Prostate gland (tissue), 2 donors: Measurements from ENCODE around the gene AGBL3.

Source experiments
- CTCF ChIP-seq, 4 experiments: fragments of 200-600 bp in 2 of 4; fragments of 450-650 bp in 2 of 4; sonication (generic) in 2 of 4; IDR thresholded peaks; 1 replicate in 3 of 4; 2 replicates in 1 of 4; pipeline ENCODE4 v1.5.1; 2016 to 2019; ENCODE audit warnings: antibody characterized with exemption in 4 of 4, mild to moderate bottlenecking in 2 of 4, moderate library complexity in 2 of 4
- POLR2A ChIP-seq: fragments of 450-650 bp; IDR thresholded peaks from one replicate; pipeline ENCODE4 v1.6.1; 2016; ENCODE audit warnings: antibody characterized with exemption, mild to moderate bottlenecking

GRCh38 chr7:134948246-134948645 is 38.1 kb upstream of the AGBL3 start:
- no peak for TF ChIP-seq CTCF (IDR thresholded peaks at IDR 0.05)
- TF ChIP-seq POLR2A, result no peak
